MM.1S (cell line): Measurements from ENCODE around the gene AP5Z1.

Source experiments
- DNase-seq: peaks from one replicate; pipeline ENCODE4 v3.0.0-alpha.2; 2015
- H2AFZ ChIP-seq: fragments of 300-600 bp; sonication (generic); 2 replicates; pipeline ENCODE4 v1.6.0; 2016; ENCODE audit warnings: antibody characterized with exemption, low read length
- H3F3A ChIP-seq: fragments of 300-600 bp; sonication (generic); 2 replicates; pipeline ENCODE4 v1.6.1; 2016; ENCODE audit warnings: mild to moderate bottlenecking, antibody characterized with exemption, low read length, moderate library complexity, mixed read lengths; ENCODE audit not compliant: insufficient read depth
- H3K27ac ChIP-seq: fragments of 300-600 bp; sonication (generic); 2 replicates; pipeline ENCODE4 v1.5.1; 2016; ENCODE audit warnings: mild to moderate bottlenecking, low read length
- H3K27me3 ChIP-seq: fragments of 300-600 bp; sonication (generic); replicated peaks from 2 replicates; pipeline ENCODE4 v1.6.0; 2016; ENCODE audit warnings: low read length; ENCODE audit not compliant: insufficient read depth
- H3K36me3 ChIP-seq: fragments of 300-600 bp; sonication (generic); replicated peaks from 2 replicates; pipeline ENCODE4 v1.6.1; 2016; ENCODE audit warnings: mild to moderate bottlenecking, low read length, mixed read lengths; ENCODE audit not compliant: insufficient read depth
- H3K4me1 ChIP-seq: fragments of 300-600 bp; sonication (generic); 2 replicates; pipeline ENCODE4 v1.6.1; 2016; ENCODE audit warnings: low read length, mixed read lengths
- H3K4me2 ChIP-seq: fragments of 300-600 bp; sonication (generic); 2 replicates; pipeline ENCODE4 v1.6.0; 2016; ENCODE audit warnings: low read depth, low read length
- H3K4me3 ChIP-seq: fragments of 300-600 bp; sonication (generic); 2 replicates; pipeline ENCODE4 v1.5.1; 2016; ENCODE audit warnings: low read length, mixed read lengths
- H3K79me2 ChIP-seq: fragments of 300-600 bp; sonication (generic); 2 replicates; pipeline ENCODE4 v1.6.1; 2016; ENCODE audit warnings: mixed run types, low read length, mixed read lengths
- H3K9ac ChIP-seq: fragments of 300-600 bp; sonication (generic); 2 replicates; pipeline ENCODE4 v1.6.1; 2016; ENCODE audit warnings: low read length, mixed read lengths
- H3K9me2 ChIP-seq: fragments of 300-600 bp; sonication (generic); replicated peaks from 2 replicates; pipeline ENCODE4 v1.6.1; 2016; ENCODE audit warnings: mild to moderate bottlenecking, low read length, mixed read lengths; ENCODE audit not compliant: insufficient read depth
- H3K9me3 ChIP-seq: fragments of 300-600 bp; sonication (generic); replicated peaks from 2 replicates; pipeline ENCODE4 v1.6.1; 2016; ENCODE audit warnings: mild to moderate bottlenecking, low read length, mixed read lengths; ENCODE audit not compliant: insufficient read depth
- H4K20me1 ChIP-seq: fragments of 300-600 bp; sonication (generic); 2 replicates; pipeline ENCODE4 v1.6.1; 2016; ENCODE audit warnings: mild to moderate bottlenecking, low read length, moderate library complexity, mixed read lengths; ENCODE audit not compliant: insufficient read depth
- EZH2 ChIP-seq: fragments of 300-600 bp; sonication (generic); optimal IDR thresholded peaks from 2 replicates; pipeline ENCODE3; 2017; ENCODE audit warnings: low read depth, mild to moderate bottlenecking, antibody characterized with exemption, low read length, mixed read lengths
- EZH2phosphoT487 ChIP-seq: fragments of 300-600 bp; sonication (generic); IDR thresholded peaks from 2 replicates; pipeline ENCODE4 v1.6.1; 2018; ENCODE audit warnings: antibody characterized with exemption, low read length
- TF ChIP-seq, protein P1 (sequence below): fragments of 300-600 bp; sonication (generic); IDR thresholded peaks from 2 replicates; pipeline ENCODE4 v1.5.1; 2016; ENCODE audit warnings: antibody characterized with exemption, low read length, mixed read lengths

AP5Z1 gene

GRCh38 chr7:4730971-4731370 is 44.5 kb upstream of the AP5Z1 start:
- Histone ChIP-seq H3K27me3 (no peaks in the 10 kb centered on the region), H3K79me2 (peaks cover 88% of the 10 kb centered on the region), H3F3A (no peaks in the 10 kb centered on the region), H3K9me2 (no peaks in the 10 kb centered on the region), H3K4me1 (no peaks in the 10 kb centered on the region), H4K20me1 (no peaks in the 10 kb centered on the region), H3K36me3 (no peaks in the 10 kb centered on the region), H3K27ac (no peak overlapping the region), H3K4me3 (no peak overlapping the region), H3K4me2 (no peak overlapping the region), H2AFZ (no peak overlapping the region), H3K9me3 (no peaks in the 10 kb centered on the region), H3K9ac (no peak overlapping the region)
- TF ChIP-seq EZH2 (no peak), EZH2phosphoT487 (no peak)
- no peak for DNase-seq

DNA sequence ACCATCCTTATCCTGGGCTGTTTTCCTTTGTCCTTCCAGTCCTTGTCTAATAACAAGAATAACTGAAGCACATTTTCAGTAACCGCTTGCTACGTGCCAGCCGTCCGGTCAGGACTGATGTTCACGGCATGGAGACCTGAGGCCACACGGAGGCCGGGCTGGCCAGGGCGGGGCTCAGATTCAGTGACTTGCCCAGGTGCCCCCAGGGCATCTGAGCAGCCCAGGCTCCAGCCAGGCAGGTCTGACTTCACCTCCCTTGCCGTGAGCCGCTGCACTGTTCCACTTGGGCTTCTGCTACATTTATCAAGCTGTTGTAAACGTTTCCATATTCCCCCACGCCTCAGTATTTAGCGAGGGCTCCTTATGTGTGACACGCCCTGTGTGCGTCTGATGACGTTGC is 43.6 kb upstream of the AP5Z1 start:
- no peak for TF ChIP-seq EZH2phosphoT487
- TF ChIP-seq, protein P1, sequence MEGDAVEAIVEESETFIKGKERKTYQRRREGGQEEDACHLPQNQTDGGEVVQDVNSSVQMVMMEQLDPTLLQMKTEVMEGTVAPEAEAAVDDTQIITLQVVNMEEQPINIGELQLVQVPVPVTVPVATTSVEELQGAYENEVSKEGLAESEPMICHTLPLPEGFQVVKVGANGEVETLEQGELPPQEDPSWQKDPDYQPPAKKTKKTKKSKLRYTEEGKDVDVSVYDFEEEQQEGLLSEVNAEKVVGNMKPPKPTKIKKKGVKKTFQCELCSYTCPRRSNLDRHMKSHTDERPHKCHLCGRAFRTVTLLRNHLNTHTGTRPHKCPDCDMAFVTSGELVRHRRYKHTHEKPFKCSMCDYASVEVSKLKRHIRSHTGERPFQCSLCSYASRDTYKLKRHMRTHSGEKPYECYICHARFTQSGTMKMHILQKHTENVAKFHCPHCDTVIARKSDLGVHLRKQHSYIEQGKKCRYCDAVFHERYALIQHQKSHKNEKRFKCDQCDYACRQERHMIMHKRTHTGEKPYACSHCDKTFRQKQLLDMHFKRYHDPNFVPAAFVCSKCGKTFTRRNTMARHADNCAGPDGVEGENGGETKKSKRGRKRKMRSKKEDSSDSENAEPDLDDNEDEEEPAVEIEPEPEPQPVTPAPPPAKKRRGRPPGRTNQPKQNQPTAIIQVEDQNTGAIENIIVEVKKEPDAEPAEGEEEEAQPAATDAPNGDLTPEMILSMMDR: no peak
- Histone ChIP-seq H3K4me3 (no peak overlapping the region), H3K9me2 (no peaks in the 10 kb centered on the region), H3K9me3 (no peaks in the 10 kb centered on the region), H3K36me3 (no peaks in the 10 kb centered on the region), H4K20me1 (no peaks in the 10 kb centered on the region), H3K9ac (no peak overlapping the region), H3K4me2 (no peak overlapping the region), H3K27ac (no peak overlapping the region), H2AFZ (no peak overlapping the region), H3K79me2 (peaks cover 84% of the 10 kb centered on the region), H3K27me3 (no peaks in the 10 kb centered on the region), H3K4me1 (no peaks in the 10 kb centered on the region), H3F3A (no peaks in the 10 kb centered on the region)
- no peak for DNase-seq

- H3K9me3 ChIP-seq: no peaks in the 10 kb centered on the region
- TF ChIP-seq EZH2phosphoT487 (no peak), EZH2 (no peak)
- TF ChIP-seq, protein P1: no peak
- H3K27me3 ChIP-seq: no peaks in the 10 kb centered on the region
- H3K4me2 ChIP-seq: no peak overlapping the region
- H3K4me3 ChIP-seq: no peak overlapping the region
- no peaks in the 10 kb centered on the region for H3K36me3 ChIP-seq
- no peak overlapping the region for H2AFZ ChIP-seq
- no peak overlapping the region for H3K9ac ChIP-seq
- no peak for DNase-seq
- H3K27ac ChIP-seq: no peak overlapping the region
- H3K79me2 ChIP-seq: peaks cover 79% of the 10 kb centered on the region
- H4K20me1 ChIP-seq: no peaks in the 10 kb centered on the region
- no peaks in the 10 kb centered on the region for H3K9me2 ChIP-seq
- no peaks in the 10 kb centered on the region for H3K4me1 ChIP-seq
- H3F3A ChIP-seq: peaks cover 8% of the 10 kb centered on the region
Observed at GRCh38 chr7:4733936-4734528, 41.4 kb upstream of the AP5Z1 start.

GRCh38 chr7:4734587-4735345 is 40.7 kb upstream of the AP5Z1 start:
- Histone ChIP-seq H3K27me3 (no peaks in the 10 kb centered on the region), H3K79me2 (peaks cover 77% of the 10 kb centered on the region)

More at GRCh38 chr7:4734587-4735345, 40.7 kb upstream of the AP5Z1 start:
- no peaks in the 10 kb centered on the region for H3K36me3 ChIP-seq
- no peak overlapping the region for H3K4me2 ChIP-seq
- TF ChIP-seq, protein P1: no peak
- TF ChIP-seq EZH2phosphoT487 (no peak), EZH2 (no peak)
- no peak overlapping the region for H3K27ac ChIP-seq
- no peak overlapping the region for H2AFZ ChIP-seq
- no peak overlapping the region for H3K9ac ChIP-seq
- no peaks in the 10 kb centered on the region for H4K20me1 ChIP-seq
- no peaks in the 10 kb centered on the region for H3K9me2 ChIP-seq
- H3K4me1 ChIP-seq: no peaks in the 10 kb centered on the region
- H3F3A ChIP-seq: peaks cover 16% of the 10 kb centered on the region
- DNase-seq: no peak
- H3K4me3 ChIP-seq: no peak overlapping the region
- no peaks in the 10 kb centered on the region for H3K9me3 ChIP-seq
